WERI-Rb-1 (cell line): ENCODE measurements around the gene VPS13D.

Experiments
- DNase-seq: peaks from one replicate; pipeline ENCODE4 v3.0.0-alpha.2; 2020
- H3K27ac ChIP-seq: fragments of 250-450 bp; sonication (Bioruptor Pico); 2 replicates; pipeline ENCODE4 v1.5.1; 2020; ENCODE audit warnings: mild to moderate bottlenecking, moderate library complexity
- H3K27me3 ChIP-seq: fragments of 250-450 bp; sonication (Bioruptor Pico); 2 replicates; pipeline ENCODE4 v1.5.1; 2021; ENCODE audit warnings: mild to moderate bottlenecking, low read depth, moderate library complexity; ENCODE audit not compliant: insufficient read depth, severe bottlenecking
- H3K36me3 ChIP-seq: fragments of 250-450 bp; sonication (Bioruptor Pico); 2 replicates; pipeline ENCODE4 v1.5.1; 2020; ENCODE audit warnings: mild to moderate bottlenecking, moderate library complexity
- H3K4me3 ChIP-seq: 2 replicates; pipeline ENCODE4 v1.5.1; 2011; ENCODE audit warnings: low read depth, mild to moderate bottlenecking, control low read depth, low read length
- H3K9me3 ChIP-seq: fragments of 250-450 bp; sonication (Bioruptor Pico); 2 replicates; pipeline ENCODE4 v1.5.1; 2021; ENCODE audit warnings: mild to moderate bottlenecking, moderate library complexity; ENCODE audit not compliant: severe bottlenecking
- TF ChIP-seq, protein P1 (sequence below): IDR thresholded peaks from 2 replicates; pipeline ENCODE4 v1.5.1; 2011; ENCODE audit warnings: low read depth, mild to moderate bottlenecking, control low read depth, inconsistent platforms, low read length

VPS13D gene

DNA sequence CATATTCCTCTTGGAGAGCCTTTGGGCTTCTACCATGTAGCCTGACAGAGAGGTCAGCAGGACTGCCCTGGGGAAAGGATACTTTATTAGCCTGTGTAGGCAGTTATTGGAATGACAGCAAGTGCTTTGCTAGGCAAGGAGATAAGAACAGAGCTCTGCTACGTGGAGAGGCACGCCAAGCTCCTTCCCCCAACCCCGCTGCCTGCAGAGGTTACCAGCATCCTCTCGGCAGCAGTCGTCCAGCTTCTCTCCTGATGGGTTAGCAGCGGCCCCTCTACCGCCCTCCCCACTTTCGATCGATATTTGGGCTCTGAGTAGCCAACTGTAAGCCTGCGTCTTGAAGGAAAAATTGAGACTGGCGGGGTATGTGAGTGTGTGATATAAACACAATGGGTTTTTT lies 265.9 kb downstream of the VPS13D start:
- Histone ChIP-seq H3K27me3 (no peaks in the 10 kb centered on the region), H3K4me3 (no peak overlapping the region), H3K9me3 (no peaks in the 10 kb centered on the region), H3K36me3 (no peaks in the 10 kb centered on the region), H3K27ac (no peak overlapping the region)
- DNase-seq = no peak
- TF ChIP-seq, protein P1, sequence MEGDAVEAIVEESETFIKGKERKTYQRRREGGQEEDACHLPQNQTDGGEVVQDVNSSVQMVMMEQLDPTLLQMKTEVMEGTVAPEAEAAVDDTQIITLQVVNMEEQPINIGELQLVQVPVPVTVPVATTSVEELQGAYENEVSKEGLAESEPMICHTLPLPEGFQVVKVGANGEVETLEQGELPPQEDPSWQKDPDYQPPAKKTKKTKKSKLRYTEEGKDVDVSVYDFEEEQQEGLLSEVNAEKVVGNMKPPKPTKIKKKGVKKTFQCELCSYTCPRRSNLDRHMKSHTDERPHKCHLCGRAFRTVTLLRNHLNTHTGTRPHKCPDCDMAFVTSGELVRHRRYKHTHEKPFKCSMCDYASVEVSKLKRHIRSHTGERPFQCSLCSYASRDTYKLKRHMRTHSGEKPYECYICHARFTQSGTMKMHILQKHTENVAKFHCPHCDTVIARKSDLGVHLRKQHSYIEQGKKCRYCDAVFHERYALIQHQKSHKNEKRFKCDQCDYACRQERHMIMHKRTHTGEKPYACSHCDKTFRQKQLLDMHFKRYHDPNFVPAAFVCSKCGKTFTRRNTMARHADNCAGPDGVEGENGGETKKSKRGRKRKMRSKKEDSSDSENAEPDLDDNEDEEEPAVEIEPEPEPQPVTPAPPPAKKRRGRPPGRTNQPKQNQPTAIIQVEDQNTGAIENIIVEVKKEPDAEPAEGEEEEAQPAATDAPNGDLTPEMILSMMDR = no peak

- H3K27ac ChIP-seq = no peak overlapping the region
- H3K36me3 ChIP-seq = no peaks in the 10 kb centered on the region
- TF ChIP-seq, protein P1 = no peak
- no peak overlapping the region for H3K4me3 ChIP-seq
- no peak for DNase-seq
- H3K27me3 ChIP-seq = no peaks in the 10 kb centered on the region
- H3K9me3 ChIP-seq = no peaks in the 10 kb centered on the region
Measured at GRCh38 chr1:12496154-12496961, 266.5 kb downstream of the VPS13D start.

DNA sequence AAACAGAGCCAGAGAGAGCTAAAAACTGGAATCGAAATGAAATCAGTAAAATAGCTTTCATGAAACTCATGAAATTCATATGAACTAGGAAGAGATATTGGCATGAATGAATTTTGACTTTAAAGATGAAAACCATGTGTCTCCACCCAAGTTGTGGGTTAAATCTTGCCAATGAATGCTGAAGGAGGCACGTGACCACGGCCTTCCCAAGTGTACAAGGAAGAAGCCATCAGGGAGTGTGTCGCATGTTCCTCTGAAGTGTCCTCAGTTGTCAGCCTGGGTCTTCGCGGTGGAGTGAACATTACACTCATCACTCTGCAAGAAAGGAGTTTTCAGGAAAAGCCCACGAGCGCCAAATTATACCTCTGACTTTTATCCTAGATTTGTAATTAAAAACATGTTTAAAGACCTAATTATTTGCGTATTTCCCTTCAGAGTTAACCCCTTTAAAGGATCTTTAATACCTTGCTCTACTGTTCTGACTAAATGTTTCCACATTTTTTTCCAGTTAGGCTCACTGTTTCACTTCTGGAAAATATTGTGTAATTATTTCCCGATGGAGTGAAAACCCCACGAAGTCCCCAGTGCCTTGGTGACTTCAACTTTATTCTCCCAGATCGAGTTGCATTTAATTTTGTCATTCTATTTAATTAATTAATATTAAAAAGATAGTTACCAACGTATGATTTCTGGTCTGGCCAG lies 269.9 kb downstream of the VPS13D start:
- Histone ChIP-seq H3K36me3 (no peaks in the 10 kb centered on the region), H3K4me3 (no peak overlapping the region), H3K9me3 (no peaks in the 10 kb centered on the region), H3K27me3 (no peaks in the 10 kb centered on the region), H3K27ac (no peak overlapping the region)
- TF ChIP-seq, protein P1 = no peak
- no peak for DNase-seq

DNA sequence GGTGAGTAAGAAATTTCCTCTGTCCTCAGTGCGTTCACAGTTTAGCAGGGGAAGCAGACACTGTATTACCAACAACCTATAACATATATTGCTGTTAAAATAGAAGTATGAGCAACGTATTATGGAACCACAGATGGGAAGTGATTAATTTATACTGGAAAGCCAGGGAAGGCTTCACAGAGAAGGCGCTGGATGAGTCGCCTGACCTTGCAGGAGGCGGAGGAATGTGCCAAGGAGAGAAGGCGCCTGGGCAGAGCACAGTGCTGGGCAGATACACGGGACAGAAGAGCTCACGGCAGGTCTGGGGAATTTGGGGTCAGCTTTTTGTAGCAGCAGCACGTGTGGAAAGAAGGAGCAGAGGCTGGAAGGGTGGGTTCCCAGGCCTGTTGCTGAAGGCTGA lies 271.8 kb downstream of the VPS13D start:
- no peak overlapping the region for H3K27ac ChIP-seq
- no peak for DNase-seq
- TF ChIP-seq, protein P1 = no peak

GRCh38 chr1:12502336-12503109 lies 272.7 kb downstream of the VPS13D start:
- Histone ChIP-seq H3K27me3 (no peaks in the 10 kb centered on the region), H3K36me3 (no peaks in the 10 kb centered on the region), H3K4me3 (no peak overlapping the region), H3K27ac (no peak overlapping the region), H3K9me3 (no peaks in the 10 kb centered on the region)
- no peak for DNase-seq
- TF ChIP-seq, protein P1 = no peak

More for the DNA sequence above, 271.8 kb downstream of the VPS13D start:
- H3K27me3 ChIP-seq = no peaks in the 10 kb centered on the region
- H3K4me3 ChIP-seq = no peak overlapping the region
- no peaks in the 10 kb centered on the region for H3K36me3 ChIP-seq
- H3K9me3 ChIP-seq = no peaks in the 10 kb centered on the region
